Measurements from ENCODE around the gene UQCC5. TPM values are rescaled to one million over a fixed set of nuclear protein-coding genes. Genes with fewer than 3 reads are reported as not detected.

UQCC5 gene
- total RNA-seq, 6 donors from 2014 or later: 2.0 to 43.0 (median 3.0) TPM

DNA sequence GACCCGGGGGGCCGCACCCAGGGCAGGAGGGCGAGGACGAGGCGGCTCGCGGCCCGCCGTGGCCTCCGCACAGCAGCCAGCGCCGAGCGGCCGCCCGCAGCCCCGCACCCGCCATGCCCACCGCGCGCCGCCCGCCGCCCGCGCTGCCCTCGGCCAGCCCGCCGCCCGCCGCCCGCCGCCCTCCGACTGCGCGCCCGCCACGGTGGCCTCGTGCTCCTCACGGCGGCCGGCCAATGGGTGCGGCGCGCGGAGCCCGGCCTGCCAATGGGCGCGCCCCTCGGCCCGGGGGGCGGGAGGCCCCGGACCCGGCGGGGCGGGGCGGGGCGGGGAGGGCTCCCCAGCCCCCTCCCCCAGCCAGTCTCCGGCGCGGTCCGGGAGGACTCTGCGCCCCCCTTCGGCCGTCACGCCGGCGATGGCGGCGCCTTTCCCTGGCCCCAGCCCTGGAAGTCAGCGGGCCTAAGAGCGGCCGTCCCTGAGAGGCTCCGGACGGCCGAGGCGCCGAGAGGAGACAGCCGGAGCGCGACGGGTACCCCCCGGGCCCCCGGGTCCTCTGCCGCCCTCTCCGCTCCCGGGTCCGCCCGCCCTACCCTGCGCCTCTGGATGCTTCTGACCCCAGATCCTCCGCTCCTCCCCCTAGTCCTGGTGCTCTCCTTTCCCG lies 2.7 kb upstream of the UQCC5 start, which contains the start of gene NT5DC2:
Gene NT5DC2 (minus strand): TSS at position 235 of the 658 bp plus-strand sequence. CDS start 120 bp downstream, at position 115.
- TF ChIP-seq POLR2AphosphoS5 (IDR thresholded peaks at IDR 0.05): no peak
- TF ChIP-seq, protein P1, sequence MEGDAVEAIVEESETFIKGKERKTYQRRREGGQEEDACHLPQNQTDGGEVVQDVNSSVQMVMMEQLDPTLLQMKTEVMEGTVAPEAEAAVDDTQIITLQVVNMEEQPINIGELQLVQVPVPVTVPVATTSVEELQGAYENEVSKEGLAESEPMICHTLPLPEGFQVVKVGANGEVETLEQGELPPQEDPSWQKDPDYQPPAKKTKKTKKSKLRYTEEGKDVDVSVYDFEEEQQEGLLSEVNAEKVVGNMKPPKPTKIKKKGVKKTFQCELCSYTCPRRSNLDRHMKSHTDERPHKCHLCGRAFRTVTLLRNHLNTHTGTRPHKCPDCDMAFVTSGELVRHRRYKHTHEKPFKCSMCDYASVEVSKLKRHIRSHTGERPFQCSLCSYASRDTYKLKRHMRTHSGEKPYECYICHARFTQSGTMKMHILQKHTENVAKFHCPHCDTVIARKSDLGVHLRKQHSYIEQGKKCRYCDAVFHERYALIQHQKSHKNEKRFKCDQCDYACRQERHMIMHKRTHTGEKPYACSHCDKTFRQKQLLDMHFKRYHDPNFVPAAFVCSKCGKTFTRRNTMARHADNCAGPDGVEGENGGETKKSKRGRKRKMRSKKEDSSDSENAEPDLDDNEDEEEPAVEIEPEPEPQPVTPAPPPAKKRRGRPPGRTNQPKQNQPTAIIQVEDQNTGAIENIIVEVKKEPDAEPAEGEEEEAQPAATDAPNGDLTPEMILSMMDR (IDR thresholded peaks at IDR 0.05): peak in 1 of 6 experiments; percentile 13
- no peak for TF ChIP-seq POLR2A (IDR thresholded peaks at IDR 0.05)
- TF ChIP-seq EP300 (IDR thresholded peaks at IDR 0.05): no peak
- H3K27ac ChIP-seq: peak within 1 kb of the TSS; percentile 68 to 90 (median 80)
- 7 to 12% methylated on average over 11 to 12 of the region's 91 CpGs for WGBS, 2 donors
- H3K9me3 ChIP-seq: no peaks in the 10 kb centered on the region
- peaks cover 0 to 4% (median 0%) of the 10 kb centered on the region in 4 donors for H3K36me3 ChIP-seq
- peak within 1 kb of the TSS; percentile 43 to 80 (median 74) for H3K4me3 ChIP-seq
- DNase-seq: peak; percentile 80 to 94
- peaks cover 51 to 87% (median 68%) of the 10 kb centered on the region in 4 donors for H3K4me1 ChIP-seq
- ATAC-seq (ENCODE audit: low FRiP score in 2 of 2): peak in 1 of 2 donors; percentile 66
- no peaks in the 10 kb centered on the region for H3K27me3 ChIP-seq

GRCh38 chr3:52534281-52535183 lies 1.9 kb upstream of the UQCC5 start:
- Histone ChIP-seq H3K9me3 (no peaks in the 10 kb centered on the region), H3K4me3 (peak overlapping the region; percentile 12 to 77 (median 69)), H3K27ac (peak overlapping the region; percentile 68 to 90 (median 80)), H3K27me3 (no peaks in the 10 kb centered on the region), H3K4me1 (peaks cover 56 to 88% (median 70%) of the 10 kb centered on the region in 4 donors), H3K36me3 (no peaks in the 10 kb centered on the region)
- ATAC-seq (ENCODE audit: low FRiP score in 2 of 2) (no peak), DNase-seq (peak; percentile 25 to 87)
- WGBS, 2 donors: 70 to 87% methylated on average over 39 to 40 of the region's 57 CpGs
- TF ChIP-seq, protein P1 (IDR thresholded peaks at IDR 0.05): no peak
- TF ChIP-seq POLR2A (IDR thresholded peaks at IDR 0.05): no peak
- TF ChIP-seq POLR2AphosphoS5 (IDR thresholded peaks at IDR 0.05): no peak
- TF ChIP-seq EP300 (IDR thresholded peaks at IDR 0.05): no peak

DNA sequence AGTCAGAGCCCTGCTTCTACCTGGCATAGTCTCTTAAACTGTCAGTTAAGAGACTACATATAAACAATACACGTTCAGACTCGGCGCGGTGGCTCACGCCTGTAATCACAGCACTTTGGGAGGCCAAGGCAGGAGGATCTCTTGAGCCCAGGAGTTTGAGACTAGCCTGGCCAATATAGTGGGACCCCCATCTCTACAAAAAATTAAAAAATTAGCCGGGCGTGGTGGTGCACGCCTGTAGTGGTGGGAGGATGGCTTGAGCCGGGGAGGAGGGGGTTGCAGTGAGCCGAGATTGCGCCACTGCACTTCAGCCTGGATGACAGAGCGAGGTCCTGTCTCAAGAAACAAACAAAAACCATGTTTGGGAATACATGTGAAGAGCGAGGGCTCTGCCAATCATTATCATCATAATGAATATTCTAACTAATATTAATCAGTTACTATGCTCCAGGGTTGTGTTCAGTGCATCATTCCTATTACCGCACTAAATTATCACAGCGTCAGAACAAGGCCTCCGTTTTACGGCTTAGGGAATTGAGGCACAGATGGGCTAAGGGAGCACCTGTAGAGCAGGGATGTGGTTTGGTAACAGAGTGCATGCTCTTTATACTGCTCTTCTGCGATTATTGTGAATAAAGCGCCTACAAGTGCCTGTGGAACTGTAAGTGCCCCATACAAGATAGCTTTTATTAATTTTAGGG lies 844 bp upstream of the UQCC5 start:
- TF ChIP-seq, protein P1 (IDR thresholded peaks at IDR 0.05): no peak
- TF ChIP-seq POLR2AphosphoS5 (IDR thresholded peaks at IDR 0.05) (no peak), POLR2A (IDR thresholded peaks at IDR 0.05) (no peak), EP300 (IDR thresholded peaks at IDR 0.05) (no peak)
- ATAC-seq (ENCODE audit: low FRiP score in 2 of 2) (no peak), DNase-seq (no peak)
- WGBS, 2 donors: 89 to 91% methylated on average over 19 of the region's 19 CpGs
- Histone ChIP-seq H3K4me1 (peaks cover 52 to 89% (median 69%) of the 10 kb centered on the region in 4 donors), H3K27me3 (no peaks in the 10 kb centered on the region), H3K36me3 (no peaks in the 10 kb centered on the region), H3K9me3 (no peaks in the 10 kb centered on the region), H3K4me3 (peak overlapping the region in 3 of 4 donors; percentile 74 to 76 (median 75)), H3K27ac (peak overlapping the region in 3 of 4 donors; percentile 84 to 90 (median 90))

DNA sequence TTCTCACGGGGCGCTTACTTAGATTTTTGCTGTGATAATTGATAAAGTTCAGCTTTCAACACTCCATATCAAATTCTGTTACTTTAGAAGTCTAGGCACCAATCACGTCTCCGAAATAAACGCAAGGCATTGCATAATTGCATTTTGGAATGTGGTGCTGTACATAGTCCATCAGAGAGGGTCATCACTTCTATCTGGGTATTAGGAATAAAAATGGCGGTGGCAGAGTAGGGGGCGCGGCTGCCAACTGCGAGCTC lies 365 bp upstream of the UQCC5 start:
- DNase-seq (no peak), ATAC-seq (ENCODE audit: low FRiP score in 2 of 2) (no peak)
- Histone ChIP-seq H3K36me3 (peaks cover 0 to 4% (median 2%) of the 10 kb centered on the region in 4 donors), H3K4me1 (peaks cover 52 to 84% (median 69%) of the 10 kb centered on the region in 4 donors), H3K27me3 (no peaks in the 10 kb centered on the region), H3K4me3 (peak overlapping the region in 3 of 4 donors; percentile 74 to 76 (median 75)), H3K9me3 (no peaks in the 10 kb centered on the region), H3K27ac (peak overlapping the region in 3 of 4 donors; percentile 37 to 90 (median 90))
- TF ChIP-seq, protein P1 (IDR thresholded peaks at IDR 0.05): no peak
- TF ChIP-seq POLR2AphosphoS5 (IDR thresholded peaks at IDR 0.05) (no peak), POLR2A (IDR thresholded peaks at IDR 0.05) (no peak), EP300 (IDR thresholded peaks at IDR 0.05) (no peak)
- WGBS, 2 donors: 12 to 14% methylated on average over 9 of the region's 9 CpGs

Data from upper lobe of left lung (tissue), 6 donors.